NOMO-1 treated with DMSO at 0.1 percent for 48 hours (cell line): ENCODE data around the gene ZDHHC24.
A peak's percentile ranks its signal among the peaks of the same experiment; 100 is the strongest.
"Not testable (repeated sequence)": the region's sequence is repeated elsewhere in the genome, so short reads cannot be mapped to it uniquely, and the experiment has no call there.

Experiments used
- DNase-seq: peaks from one replicate; lab custom pipeline; 2025; ENCODE audit not compliant: unreplicated experiment; lab: John Stamatoyannopoulos, UW

Gene ZDHHC24, protein sequence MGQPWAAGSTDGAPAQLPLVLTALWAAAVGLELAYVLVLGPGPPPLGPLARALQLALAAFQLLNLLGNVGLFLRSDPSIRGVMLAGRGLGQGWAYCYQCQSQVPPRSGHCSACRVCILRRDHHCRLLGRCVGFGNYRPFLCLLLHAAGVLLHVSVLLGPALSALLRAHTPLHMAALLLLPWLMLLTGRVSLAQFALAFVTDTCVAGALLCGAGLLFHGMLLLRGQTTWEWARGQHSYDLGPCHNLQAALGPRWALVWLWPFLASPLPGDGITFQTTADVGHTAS

DNA sequence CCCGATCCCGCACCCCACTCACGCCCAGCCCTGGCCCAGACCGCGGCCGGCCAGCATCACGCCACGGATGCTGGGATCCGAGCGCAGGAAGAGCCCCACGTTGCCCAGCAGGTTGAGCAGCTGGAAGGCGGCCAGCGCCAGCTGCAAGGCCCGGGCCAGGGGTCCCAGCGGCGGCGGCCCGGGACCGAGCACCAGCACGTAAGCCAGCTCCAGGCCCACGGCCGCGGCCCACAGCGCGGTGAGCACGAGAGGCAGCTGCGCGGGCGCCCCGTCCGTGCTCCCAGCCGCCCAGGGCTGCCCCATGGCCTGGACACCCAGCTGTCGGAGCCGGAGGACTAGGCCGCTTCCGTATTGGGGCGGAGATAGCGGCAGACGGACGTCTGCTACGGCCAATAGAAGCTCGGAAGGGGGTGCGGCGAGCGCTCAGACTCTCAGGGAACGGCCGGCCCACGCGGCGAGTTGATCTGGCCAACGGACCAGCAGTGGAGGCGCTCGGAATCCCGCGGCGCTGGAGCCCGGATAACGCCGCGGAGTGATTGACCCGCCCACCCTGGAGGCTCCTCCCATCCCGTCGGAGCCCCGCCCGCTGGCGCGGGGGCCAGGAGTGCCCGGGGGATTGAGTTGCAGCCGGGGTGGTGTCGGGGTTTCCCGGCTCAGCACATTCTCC is at the start of gene ZDHHC24:
Gene ZDHHC24, minus strand, starts transcription at position 348 of the 667 bp plus-strand sequence. Its CDS starts 45 bp downstream, at position 303.
- peak; percentile 98 for DNase-seq

DNA sequence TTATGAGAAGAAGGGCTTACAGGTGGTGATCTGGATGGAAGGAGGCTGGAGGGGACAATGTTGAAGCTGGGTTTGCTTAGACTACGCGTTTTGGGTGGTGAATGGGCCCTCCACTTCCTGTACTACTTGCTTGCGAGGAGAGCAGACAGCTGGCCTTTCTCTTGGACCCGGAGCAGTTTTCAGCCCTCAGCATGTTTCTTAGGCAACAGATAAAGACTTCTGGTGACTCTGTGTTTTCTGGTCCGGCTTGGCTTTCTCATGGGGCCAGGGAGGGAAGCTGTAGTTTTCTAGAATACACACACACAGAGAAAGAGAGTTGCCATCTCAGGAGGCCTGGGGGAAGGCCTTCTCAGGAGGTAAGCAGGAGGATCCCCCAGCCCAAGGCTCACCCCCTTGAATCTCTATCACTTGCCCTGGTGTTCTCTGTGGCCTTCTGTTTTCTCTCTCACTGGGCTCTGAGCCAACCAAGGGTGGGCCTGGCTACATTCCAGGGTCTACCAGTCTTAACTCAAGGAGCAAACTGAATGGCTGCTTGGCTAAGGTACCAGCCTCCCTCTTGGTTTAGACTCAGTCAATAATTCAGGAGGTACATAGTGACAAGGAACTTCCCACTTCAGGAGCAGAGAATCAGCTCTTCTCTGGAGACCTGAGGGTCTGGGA is 49.5 kb upstream of the ZDHHC24 start:
- DNase-seq: peak; percentile 83

DNA sequence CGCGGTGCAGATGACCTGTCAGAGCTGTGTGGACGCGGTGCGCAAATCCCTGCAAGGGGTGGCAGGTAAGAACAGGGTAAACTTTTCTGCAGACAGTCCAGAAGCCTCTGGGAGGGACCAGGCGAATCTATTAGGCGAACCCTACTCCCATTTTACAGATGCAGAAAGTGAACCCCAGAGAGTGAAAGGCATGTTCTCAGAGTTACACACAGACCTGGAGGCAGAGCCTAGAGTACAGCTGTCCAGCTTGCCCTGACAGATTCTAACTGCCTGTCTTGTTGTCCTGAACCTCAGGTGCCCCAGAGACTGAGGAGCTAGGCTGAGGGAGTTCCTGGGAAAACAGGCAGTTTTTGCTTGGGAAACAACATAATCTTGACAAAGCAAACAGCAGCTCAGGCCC is 47.8 kb upstream of the ZDHHC24 start:
- DNase-seq: no peak

DNA sequence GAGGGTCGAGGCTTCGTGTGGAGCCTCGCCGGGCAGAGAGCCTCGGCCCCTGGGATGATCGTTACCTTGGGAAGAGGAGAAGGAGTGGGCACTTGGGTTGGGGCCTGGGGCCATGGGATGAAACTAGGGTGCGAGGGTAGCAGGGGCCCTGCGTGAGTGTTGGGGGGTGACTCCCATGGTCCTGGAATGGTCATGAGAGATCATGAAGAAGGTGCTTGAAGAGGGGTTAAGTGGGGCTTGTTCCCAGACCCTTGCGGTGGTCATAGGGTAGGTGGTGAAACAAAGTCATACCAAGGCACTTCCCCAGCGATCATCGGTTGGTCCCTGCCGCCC is 47.4 kb upstream of the ZDHHC24 start:
- DNase-seq: peak; percentile 10

DNA sequence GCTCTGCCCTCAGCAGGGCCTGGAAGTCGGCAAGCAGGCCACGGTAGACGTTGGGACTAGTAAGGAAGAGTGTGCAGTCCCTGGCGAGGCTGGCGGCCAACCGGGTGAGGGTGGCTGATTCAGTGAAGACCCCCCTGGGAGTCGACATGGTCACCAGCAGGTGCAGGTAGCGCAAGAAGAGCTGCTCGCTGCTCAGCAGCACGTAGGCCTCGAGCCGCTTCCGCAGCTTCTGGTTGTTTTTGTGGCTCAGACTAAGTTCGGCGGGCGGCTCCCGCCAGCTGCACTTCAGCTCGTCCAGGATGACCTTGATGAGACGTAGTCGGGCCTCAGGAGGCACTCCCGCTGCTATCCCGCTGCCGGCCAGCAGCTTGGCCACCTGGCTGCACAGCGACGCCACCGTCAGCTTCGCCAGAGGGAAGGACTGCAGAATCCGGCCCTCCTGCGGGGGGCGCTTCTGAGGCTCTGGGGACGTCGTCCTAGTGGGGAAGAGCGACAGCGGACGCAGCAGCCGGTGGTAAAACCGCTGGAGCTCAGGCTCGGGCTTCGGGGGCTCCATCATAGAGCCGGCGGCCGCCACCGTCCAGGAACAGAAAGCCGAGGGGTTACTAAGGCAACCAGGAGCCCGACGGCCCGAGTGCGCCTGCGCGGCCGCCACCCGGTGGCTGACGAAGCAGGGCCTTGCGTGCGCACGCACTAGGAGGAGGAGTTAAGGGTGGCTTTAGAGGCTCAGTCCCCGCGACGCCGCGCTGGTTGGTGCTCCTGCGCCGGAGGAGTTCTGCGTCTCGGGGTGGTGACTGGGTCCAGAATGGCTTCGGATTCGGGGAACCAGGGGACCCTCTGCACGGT is 46.8 kb upstream of the ZDHHC24 start, which contains the start of the genes CCDC87 and CCS:
Gene CCDC87, minus strand, starts transcription at position 607 of the 846 bp plus-strand sequence. Its CDS starts 48 bp downstream, at position 559.
Gene CCS, plus strand, starts transcription at position 729 of the 846 bp plus-strand sequence. Its CDS starts 77 bp downstream, at position 806.
- DNase-seq: peak; percentile 93

DNA sequence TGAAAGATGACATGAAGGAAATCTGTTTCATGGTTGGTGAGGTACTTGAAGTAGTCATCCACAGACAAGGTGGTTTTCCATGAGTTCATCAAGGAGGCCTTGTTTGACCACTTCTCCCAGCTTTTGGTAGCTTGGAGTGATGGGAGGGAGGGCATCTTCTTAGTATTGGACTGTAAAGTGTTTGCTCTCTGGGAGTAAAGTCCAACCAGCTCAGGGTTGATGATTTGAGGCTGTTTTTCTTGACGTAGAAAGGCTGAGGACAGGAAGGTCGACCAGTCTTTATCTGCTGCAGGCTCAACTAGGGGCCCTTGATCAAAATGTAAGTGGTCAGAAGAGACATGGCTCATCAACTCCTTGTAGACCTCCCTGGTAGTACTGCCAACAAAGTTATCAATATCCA is 45.3 kb upstream of the ZDHHC24 start:
- no peak for DNase-seq

DNA sequence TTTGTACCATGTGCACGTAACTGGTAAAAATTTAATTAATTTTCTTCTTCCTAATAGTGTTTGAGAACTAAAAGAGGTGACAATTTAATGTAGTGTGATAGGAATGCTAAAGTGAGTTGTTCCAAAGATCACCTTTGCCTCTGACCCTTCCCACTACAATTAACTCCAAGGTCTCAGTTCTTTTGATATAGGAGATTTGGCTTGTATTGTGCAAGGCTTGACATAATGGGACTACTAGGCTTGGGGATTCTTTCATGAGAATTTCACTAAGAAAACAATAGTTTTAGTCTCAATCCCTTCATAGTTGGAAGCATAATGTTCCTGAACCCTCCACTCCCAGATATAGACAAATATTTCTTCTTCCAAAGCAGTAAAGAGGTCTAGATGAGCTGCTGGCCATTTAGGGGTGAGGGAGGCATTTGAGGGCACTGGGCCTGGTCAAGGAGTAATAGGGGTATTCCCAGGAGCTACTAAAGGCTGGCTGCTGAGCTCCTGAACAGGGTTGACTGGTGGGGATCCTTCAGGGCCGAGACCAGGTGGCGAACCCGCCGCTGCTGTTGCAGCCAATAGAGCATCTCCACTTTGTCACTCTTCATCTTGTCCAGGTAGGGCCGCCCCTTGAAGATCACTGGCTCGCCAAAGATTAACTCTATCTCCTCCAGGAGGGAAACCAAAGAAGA is 44.3 kb upstream of the ZDHHC24 start:
- no peak for DNase-seq

DNA sequence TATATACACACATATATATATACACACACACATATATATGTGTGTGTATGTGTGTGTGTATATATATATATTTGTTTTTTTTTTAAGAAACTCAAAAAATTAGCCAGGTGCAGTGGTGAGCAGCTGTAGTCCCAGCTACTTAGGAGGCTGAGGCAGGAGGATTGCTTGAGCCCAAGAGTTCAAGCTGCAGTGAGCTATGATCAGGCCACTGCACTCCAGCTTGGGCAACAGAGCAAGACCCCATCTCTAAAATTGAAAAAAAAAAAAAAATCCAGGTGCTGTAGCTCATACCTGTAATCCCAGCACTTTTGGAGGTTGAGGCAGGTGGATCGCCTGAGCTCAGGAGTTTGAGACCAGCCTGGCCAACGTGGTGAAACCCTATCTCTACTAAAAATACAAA is 43.5 kb upstream of the ZDHHC24 start:
- DNase-seq: not testable (repeated sequence)

DNA sequence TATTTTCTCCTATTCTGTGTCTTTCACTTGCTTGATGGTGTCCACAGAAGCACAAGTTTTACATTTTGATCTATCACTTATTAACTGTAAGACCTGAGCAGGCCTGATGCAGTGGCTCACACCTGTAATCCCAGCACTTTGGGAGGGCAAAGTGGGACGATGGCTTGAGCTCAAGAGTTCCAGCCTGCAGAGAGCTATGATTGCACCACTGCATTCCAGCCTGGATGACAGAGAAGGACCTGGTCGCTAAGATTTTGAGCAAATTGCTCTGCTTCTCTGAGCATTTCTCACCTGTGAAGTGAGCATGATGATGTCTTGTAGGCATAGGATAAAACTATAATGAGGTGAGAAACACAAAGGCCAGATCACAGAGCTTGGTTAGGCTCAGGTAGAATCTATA is 40.3 kb upstream of the ZDHHC24 start:
- DNase-seq: no peak

DNA sequence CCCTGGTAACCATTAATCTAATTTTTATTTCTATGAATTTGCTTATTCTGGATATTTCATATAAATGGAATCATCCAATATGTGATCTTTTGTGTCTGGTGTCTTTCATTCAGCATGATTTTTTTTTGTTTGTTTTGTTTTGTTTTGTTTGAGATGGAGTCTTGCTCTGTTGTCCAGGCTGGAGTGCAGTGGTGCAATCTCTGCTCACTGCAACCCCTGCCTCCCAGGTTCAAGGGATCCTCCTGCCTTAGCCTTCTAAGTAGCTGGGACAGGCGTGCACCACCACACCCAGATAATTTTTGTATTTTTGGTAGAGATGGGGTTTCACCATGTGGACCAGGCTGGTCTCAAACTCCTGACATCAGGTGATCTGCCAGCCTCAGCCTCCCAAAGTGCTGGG is 39.6 kb upstream of the ZDHHC24 start:
- not testable (repeated sequence) for DNase-seq

DNA sequence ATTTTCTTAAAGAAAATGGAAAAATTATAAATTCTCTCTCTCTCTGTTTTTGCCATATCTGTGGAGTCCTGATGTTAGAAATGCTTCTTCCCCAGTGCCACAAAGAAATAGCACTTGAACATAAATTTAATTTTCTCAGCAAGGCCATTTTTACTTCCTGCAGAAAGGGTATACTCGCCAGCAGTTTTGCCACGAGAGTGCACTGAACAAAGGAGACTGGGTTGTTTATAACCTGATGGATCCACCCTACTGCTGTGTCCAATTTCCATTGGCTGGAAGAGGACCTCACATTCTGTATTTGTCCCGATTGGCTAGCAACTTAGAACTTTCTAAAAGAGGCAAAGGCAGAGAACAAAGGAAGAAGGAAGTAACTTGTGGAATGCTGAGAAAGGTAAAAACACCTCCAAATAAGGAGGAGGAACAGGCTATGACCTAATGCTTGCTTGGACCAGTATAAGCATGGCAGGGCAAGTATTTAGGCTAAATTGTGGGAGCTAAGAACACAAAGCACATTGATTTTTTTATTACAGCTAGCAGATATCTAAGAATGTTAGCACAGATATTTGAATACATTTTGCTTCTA is 36.8 kb upstream of the ZDHHC24 start:
- not testable (repeated sequence) for DNase-seq

DNA sequence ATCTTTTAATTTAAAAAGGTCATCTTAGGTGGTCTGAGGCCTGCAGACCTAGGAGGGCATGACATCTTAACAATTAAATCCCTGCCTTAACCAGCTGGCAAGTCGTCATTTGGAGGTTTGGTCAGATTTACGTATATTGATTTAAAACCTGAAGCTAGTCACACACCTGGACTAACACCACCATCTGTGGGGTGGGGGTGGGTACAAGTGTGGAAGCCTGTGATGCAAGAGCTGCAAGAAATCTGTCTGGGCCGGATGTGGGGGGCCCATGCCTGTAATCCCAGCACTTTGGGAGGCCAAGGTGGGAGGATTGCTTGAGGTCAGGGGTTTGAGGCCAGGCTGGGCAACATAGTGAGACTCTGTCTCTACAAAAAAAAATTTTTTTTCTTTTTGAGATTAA is 35.4 kb upstream of the ZDHHC24 start:
- DNase-seq: no peak

DNA sequence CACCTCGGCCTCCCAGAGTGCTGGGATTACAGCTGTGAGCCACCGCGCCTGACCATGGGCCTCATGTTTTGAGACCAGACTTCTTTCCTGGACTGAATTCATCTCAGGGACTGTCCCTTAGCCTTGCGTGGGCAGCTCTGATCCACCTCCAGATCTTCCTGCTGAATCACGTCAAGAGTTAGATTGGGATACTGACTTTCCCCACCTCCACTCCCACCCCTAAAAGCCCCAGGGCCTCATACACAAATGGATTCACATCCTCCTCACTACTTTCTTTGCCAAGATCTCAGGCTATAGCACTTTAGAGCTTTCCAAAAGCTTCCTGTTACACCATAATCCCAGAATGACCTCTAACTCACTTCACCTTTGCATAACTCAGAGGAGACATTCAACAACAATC is 35.0 kb upstream of the ZDHHC24 start:
- no peak for DNase-seq

DNA sequence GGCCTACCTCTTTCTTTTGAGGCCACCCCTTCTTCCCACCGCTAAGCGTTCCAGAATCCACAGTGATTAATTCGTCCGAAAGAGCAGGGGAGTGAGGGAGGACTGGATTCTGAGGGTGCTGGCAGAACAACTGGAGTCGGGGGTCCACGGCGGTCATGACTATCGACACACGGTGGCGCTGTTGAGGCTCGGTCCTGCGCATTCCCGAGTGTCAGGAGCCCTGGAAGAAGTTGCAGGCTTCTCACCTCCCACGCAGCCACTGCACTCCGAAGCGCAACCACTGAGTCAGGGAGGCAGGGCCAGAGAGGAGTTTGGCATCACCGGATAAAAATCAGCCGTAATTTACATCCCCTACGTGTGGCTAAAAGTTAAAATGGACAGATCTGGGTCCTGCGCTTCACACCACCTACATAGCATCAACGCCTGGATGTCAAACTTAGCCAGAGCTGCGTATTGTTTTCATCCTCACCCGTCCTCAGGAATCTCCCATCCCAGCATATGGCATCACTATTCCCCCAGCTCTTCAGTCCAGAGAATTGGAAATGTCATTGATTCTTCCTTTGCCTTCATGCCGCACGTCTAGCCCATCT is 33.3 kb upstream of the ZDHHC24 start:
- peak; percentile 21 for DNase-seq

DNA sequence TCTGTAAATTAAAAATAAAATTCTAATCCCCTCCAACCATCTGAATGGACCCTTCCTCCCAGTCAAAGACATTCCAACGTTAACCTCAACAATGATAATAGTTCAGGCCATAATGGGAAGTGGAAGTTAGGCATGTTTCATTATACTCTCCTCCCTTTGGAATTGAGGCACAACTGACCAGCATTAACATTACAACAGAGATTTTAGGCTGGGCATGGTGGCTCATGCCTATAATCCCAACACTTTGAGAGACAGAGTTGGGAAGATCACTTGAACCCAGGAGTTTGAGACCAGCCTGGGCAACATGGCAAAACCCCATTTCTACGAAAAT is 25.0 kb upstream of the ZDHHC24 start:
- no peak for DNase-seq

DNA sequence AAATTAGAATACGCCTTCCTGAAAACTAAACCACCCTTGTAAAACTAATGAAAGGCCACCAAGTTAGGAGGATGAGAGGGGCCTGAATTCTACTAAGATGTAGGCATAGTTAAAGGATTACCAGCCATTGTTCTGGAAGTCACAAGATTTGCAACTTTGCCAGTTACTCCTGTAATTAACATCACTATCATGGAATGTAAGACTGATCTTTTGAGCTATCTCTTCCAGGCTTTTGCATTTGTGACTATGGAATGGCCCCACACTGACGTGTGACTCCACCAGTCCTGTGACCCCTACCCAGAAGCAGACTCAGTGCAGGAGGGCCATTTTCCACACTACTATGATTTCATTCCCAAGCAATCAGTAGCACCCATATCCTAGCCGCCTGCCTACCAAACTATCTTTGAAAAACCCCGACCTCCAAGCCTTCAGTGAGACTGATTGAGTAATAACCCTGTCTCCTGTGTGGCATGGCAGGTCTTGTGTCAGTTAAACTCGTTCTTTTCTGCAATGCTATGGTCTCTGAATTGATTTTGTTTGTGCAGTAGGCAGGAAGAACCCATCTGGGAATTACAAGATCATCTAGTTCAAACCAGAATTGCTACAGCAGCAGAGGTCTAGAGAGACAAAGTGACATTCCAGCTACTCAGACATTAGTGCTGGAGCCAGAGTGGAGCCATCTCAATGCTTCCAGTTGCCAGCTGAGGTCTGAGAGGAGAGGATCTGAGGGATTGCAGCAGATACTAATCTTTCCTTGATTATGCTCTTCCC is 24.4 kb upstream of the ZDHHC24 start:
- no peak for DNase-seq

DNA sequence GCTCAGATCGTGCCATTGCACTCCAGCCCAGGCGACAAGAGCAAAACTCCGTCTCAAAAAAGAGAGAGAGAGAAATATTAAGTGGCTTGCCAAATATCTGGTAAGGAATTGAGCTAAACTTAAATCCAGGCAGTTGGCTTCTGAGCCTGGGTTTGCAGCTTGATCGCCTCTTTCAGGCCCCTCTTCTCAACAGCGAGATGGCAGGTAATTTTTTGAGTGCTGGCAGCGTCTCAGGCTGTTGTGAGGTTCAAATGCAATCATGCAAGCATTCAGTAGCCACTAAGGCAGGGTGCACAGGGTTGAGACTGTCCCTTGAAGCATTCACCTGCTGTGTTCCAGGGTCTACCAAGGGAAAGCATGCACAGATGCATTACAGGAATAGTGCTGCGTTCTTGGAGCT is 23.2 kb upstream of the ZDHHC24 start:
- DNase-seq: no peak

DNA sequence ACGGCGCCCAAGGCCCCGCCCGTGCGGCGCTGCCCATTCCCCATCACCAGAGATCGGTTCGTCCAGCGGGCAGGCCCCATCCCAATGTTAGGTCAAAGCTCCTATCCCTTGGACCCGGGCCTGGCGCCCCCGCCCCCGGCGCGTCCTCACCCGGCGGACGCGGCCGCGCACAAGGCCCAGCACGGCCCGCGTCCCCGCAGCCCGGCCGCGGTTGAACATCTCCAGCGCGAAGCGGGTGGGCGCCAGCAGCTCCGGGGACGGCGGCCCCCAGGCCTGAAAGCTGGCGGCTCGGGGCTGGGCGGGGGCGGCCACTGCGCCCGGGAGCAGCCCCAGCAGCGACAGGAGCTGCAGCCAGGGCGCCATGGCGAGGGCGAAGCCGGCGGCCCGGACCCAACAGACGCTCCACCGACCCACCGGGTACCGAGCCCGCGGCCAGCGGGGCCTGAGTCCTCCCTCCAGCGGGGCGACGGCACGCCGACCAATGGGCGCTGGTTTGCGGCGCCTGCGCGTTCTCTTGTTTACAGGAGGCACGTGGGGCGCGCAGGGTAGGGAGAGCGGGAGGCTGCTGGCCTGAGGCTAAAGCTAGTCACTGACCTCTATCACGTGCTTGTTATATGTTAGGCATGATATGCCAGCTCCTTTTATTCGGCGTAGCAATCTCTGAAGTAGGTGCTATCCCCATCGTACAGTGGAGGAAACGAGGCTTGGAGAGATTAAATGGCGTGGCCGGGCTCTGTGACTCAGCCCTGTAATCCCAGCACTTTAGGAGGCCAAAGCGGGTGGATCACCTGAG is 22.5 kb upstream of the ZDHHC24 start, which contains the start of gene CTSF:
Gene CTSF, minus strand, starts transcription at position 483 of the 793 bp plus-strand sequence. Its CDS starts 120 bp downstream, at position 363.
- DNase-seq: peak; percentile 47
